ENCODE results near the gene SPRED1.

The SPRED1 gene

DNA sequence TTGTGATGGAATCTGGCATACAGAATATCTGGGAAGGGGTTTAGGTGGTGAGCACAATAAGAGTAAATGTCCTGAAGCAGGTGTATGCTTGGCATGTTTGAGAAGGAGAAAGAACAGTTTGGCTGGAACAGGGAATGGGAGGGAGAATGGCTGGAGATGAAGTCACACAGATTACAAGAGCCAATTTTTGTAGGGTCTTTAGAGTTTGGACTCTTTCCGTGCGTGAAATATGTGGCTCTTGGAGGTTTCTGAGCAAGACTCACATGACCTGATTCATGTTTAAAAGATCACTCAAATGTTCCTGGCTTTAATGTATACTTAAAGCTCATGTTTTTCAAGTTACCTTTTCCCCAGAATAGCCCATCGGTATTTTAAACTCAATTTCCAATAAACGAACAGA, 32.8 kb downstream of the SPRED1 start:
- no peak for DNase-seq

DNA sequence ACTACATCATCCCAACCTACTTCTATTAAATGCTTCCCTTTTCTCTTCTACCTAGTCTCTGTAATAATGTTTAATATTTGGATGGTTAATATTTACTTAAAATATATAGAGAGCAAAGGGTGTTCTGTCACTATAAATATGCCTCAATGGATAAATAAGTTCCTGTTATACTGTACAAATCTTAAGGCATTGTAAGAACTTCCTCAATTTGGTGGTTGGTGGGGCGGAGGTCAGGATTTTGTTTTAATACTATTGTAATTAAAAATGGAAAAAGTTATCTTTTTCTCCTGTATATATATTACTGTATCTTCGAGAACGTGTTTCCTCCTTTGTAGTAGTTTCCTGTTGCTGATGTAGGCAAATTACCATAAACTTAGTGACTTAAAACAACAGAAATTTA, 41.5 kb downstream of the SPRED1 start:
- DNase-seq: no peak

- no peak for DNase-seq
Measured at GRCh38 chr15:38297623-38298388, 45.2 kb downstream of the SPRED1 start.

DNA sequence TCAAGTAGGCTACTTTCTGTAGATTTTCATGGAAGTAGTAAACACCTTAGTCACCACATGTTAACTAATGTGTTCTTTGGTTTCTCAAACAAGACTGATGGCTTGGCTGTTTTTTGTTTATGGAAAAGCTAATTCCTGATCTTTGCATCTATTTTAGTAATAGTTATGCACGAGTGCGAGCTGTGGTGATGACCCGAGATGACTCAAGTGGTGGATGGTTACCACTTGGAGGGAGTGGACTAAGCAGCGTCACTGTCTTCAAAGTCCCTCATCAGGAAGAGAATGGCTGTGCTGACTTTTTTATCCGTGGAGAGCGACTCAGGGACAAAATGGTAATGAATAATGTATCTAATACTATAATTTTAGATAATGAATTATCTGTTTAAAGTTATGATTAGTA, 46.6 kb downstream of the SPRED1 start:
- no peak for DNase-seq

DNA sequence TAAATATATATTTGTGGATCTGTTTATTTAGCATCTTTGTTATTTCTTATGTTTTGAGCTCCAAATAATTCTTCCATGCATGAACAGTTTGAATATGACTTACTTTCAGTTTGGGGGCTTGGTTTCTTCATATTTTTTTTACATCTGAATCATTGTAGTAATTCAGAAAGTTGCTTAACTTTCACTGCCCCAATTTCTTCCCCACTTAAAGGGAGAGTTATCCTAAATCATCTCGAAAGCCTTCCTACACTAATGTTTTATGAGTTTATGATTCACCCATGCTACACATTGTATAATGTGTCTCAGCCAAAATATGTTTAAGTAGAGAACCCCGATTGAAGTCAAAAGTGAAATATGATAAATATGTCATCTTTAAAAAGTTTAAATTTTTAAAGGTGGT, 47.8 kb downstream of the SPRED1 start:
- no peak for DNase-seq

DNA sequence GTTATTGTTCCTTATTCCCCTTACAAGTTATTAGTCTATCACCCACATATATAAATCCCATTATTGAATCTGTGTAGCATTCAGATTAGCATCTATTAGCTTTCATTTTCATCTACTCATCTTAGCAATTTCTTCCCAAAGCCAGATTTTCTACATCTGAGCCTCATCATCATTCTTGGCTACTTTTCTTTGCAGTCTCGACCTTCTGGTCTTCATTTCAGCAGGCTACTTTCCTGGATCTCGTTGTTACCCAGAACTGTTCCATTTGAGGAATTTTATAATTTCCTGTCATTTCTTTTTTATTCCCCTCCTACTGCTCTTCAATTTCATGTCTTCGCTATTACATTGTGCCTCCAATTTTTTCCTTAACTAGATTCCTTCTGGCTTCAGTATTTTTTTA, 51.8 kb downstream of the SPRED1 start:
- no peak for DNase-seq

- no peak for DNase-seq
Measured at GRCh38 chr15:38307251-38307650, 54.6 kb downstream of the SPRED1 start.

DNA sequence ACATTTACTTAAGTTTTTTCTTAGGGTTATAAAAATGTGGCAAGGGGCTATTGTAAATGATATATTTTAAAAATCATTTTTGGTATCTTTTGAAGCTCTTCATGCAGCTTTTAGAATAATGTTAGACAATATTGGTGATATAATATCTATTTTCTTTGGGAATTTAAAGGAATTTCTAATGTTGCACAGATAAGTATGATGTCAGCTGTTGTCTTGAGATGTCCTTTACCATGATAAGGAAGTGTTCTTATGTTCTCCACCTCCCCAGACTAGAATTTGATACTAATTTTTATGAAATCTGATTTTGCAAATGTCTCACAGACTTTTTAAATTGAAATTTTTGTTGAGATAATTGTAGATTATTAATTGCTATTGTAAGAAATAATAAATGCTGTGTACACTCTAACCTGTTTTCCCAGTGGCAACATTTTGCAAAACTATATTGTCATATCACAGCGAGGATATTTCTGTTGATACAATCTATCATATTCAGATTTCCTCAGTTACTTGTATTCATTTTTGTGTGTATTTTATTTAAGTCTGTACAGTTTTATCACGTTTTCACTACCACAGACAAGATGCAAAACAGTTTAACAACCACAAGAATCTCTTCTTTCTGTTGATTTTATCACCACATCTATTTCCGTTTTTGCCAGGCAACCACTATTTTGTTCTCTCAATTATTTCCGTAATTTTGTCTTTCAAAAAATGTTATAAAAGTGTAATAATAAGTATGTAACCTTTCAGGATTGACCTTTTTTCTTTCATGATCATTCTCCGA, 55.4 kb downstream of the SPRED1 start:
- no peak for DNase-seq

DNA sequence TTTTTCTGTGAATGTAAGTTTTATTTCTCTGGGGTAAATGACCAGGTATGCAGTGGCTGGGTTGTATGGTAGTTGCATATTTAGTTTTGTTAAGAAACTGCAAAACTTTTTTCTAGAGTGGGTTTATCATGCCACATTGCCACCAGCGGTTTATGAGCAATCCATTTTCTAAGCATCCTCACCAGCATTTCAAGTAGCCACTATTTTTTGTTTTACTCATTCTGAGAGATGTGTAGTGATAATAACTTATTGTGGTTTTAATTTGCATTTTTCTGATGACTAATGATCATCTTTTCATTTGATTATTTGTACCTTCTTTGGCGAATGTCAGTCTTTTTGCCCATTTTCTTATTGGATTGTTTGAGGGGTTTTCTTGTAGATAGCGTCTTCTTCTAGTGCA, 56.2 kb downstream of the SPRED1 start:
- DNase-seq: no peak

- DNase-seq: no peak
Measured at GRCh38 chr15:38312190-38312589, 59.6 kb downstream of the SPRED1 start.

DNA sequence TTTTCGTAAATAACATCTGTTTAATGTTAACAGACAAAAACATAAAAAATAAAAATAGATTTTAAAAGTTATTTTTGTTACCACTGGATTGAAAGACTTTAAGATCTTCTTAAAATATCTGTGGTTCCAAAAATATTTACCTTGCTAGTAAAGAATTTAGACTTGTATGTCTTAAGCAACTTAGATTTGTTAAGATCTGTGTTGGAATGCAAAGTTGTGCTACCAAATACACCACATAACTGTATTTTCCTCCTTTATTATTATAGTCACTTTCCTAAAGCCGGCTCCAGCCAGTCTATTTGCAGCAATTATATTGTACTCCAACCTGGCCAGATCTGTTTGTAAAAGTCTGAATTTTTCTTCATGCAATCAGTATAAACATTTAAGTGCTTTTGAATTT, 63.7 kb downstream of the SPRED1 start:
- DNase-seq: no peak

DNA sequence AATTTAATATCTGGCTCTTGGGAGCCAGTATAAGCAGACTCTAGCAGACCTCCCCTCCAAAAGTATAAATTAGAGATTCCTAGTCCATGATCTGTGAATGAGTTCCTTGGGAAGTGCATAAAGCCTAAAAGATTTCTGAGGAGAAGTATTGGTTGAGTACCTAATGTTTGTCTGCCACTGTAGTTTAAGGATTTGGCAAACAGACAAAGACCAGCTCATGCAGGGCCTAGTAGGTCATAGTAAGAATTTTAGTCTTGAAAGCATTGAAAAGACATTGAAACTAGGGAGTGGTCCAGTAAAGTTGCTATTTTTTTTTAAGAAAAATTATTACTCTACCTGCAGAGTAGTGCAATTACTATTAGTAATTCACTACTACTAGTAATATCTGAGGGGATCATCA, 67.5 kb downstream of the SPRED1 start:
- no peak for DNase-seq

DNA sequence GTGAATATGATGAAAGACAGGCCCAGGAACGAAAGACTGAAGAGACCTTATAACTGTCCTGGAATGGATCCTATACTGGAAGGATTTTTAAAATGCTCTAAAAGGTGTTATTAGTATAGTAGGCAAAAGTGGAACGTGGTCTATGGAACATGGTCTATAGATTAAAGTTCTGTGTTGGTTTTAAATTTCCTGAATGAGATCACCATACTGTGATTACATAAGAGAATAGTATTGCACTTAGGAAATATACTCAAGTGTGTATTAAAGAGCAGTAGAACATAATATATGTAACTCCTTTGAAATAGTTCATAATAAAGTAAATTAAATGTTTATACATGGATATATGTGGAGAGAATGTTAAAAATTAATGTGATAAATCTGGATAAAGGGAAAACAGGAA, 68.2 kb downstream of the SPRED1 start:
- DNase-seq: no peak

DNA sequence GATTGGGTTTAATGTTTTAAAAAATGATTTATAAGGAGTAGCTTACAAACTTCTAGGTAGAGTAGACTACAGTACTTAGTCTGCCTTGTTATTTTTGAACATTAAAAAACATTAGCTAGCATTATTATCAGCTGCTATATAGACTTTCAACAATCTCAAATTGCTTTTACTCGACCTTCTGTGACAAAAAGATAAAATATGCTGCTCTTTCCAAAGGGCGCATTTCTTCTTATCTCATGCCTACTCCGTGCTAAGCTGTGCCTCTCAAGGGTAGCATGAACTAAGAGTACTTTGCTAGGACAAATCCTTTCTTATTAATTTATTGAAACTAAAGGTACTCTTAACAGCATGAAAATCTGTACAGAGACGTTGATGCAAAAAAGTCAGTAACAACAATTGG, 71.3 kb downstream of the SPRED1 start:
- DNase-seq: no peak

DNA sequence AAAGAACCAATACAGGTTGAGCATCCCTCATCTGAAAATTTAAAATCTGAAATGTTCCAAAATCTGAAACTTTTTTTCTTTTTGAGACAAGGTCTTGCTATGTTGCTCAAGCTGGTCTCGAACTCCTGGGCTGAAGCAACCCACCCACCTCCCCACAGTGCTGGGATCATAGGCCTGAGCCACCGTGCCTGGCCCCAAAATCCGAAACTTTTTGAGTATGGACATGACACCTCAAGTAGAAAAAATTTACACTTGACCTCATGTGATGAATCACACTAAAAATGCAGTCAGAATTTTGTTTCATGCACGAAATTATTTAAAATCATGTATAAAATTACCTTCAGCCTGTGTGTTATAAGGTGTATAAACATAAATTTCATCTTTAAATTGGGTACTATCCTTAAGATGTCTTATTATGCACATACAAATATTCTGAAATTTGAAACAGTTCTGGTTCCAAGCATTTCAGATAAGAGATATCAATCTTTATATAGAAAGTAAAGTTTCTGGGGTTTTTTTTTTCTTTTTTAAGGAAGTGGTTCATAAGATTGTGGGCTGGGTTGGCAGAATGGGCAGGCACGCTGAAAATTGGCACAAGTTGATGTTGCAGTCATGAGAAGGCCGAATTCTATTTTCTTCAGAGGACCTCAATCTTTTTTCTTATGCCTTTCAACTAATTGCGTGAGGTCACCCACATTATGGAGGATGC, 72.5 kb downstream of the SPRED1 start:
- DNase-seq: no peak

GRCh38 chr15:38325648-38325990, 73.0 kb downstream of the SPRED1 start:
- DNase-seq: no peak

DNA sequence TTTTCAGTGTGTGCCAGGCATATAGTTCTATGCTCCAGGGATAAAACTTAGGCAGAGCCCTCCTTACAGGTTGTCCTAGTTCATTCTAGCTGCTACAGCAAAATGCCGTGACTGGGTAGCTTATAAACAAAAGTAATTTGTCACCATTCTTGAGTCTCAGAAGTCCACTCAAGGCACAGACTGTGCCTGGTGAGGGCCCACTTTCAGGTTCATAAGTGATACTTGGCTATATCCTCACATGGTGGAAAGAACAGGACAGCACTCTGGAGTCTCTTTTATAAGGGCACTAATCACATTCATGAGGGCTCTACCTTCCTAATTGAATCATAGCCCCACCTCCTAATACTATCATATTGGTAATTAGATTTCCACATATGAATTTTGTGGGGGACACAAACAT, 80.1 kb downstream of the SPRED1 start:
- DNase-seq: no peak

- no peak for DNase-seq
Measured at GRCh38 chr15:38335116-38335515, 82.5 kb downstream of the SPRED1 start.

DNA sequence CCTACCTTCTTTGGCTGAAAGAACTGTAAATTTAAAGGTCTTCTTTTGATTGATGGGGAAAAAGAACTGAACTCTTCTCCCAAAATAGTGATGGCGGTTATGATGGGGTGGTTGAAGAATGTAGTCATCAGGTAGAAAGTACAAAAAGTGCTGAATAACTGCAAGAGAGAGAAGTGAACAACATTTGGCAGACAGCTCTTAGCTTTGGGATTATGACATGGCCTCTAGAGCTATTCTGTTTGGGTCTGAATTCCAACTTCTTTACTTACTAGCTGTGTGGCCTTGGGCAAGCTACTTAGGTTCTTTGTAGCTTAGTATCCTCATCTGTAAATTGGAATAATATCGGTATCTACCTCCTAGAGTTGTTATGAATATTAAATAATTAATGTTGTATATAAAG, 91.7 kb downstream of the SPRED1 start:
- no peak for DNase-seq

- no peak for DNase-seq
Measured at GRCh38 chr15:38349251-38349650, 96.6 kb downstream of the SPRED1 start.

DNA sequence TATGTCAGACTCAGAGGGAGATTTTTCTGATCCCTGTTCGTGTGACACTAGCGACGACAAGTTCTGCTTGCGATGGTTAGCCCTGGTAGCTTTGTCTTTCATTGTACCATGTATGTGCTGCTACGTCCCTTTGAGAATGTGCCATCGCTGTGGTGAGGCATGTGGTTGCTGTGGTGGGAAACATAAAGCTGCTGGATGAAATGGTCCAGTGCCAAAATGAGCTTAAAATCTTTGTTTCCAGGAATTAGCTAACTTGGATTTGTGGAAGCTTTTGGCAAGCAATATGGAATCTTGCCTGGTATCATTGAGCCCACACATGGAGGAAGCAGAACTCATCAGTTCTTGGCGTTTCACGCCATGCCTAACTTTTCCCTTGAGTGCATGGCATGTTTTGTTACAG, 98.8 kb downstream of the SPRED1 start:
- no peak for DNase-seq

GRCh38 chr15:38354315-38354929, 101.8 kb downstream of the SPRED1 start:
- peak; percentile 49 to 66 for DNase-seq

GRCh38 chr15:38362355-38362754, 109.7 kb downstream of the SPRED1 start:
- DNase-seq: no peak

DNA sequence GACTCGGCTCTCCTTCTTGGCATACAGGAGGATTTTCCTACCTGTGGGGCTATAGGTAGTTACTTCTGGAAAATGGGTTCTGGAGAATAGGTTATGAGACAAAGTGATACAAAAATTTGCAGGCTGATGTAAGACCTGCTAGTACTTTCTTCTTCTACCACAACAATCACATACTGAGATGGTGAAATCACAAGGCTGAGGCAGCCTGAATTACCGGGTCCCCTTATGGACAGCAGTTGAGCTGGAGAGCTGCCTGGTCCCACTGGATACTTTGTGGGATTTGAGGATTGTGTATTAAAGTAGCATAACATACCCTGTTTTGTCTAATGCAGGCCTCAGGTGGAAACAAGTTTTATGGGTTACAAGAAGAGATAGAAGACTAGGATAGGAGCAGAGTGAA, 114.8 kb downstream of the SPRED1 start:
- DNase-seq: no peak

All from SHP77 (cell line).